ENCODE data around the gene ANGPT4. TPM values are rescaled to one million over a fixed set of nuclear protein-coding genes. Genes with fewer than 3 reads are reported as not detected.

The ANGPT4 gene
- total RNA-seq, 1 donor from 2014 or later: 0.05 TPM

- Histone ChIP-seq H3K4me2 (ENCODE audit: low read length) (no peak overlapping the region), H2AFZ (ENCODE audit: low read depth, low read length) (no peak overlapping the region), H3K36me3 (ENCODE audit: insufficient read depth, low read length) (no peaks in the 10 kb centered on the region), H3K4me1 (ENCODE audit: insufficient read depth, low read length) (no peaks in the 10 kb centered on the region), H3K9me3 (ENCODE audit: insufficient read depth, low read depth, low read length) (no peaks in the 10 kb centered on the region), H3K9ac (ENCODE audit: low read length) (no peak overlapping the region), H3K79me2 (ENCODE audit: insufficient read depth, low read length) (no peaks in the 10 kb centered on the region), H4K20me1 (ENCODE audit: insufficient read depth, low read length) (no peaks in the 10 kb centered on the region), H3K27ac (ENCODE audit: low read depth, low read length) (no peak overlapping the region), H3K27me3 (ENCODE audit: insufficient read depth, low read length) (no peaks in the 10 kb centered on the region), H3K4me3 (ENCODE audit: insufficient read depth, low read depth, low read length) (no peak overlapping the region)
- Mint-ChIP-seq H3K27ac (ENCODE audit: unreplicated experiment) (no peak overlapping the region), H3K4me3 (ENCODE audit: unreplicated experiment) (no peak overlapping the region), H3K27me3 (ENCODE audit: low read depth, unreplicated experiment) (peaks cover 40% of the 10 kb centered on the region), H3K9me3 (ENCODE audit: unreplicated experiment) (no peaks in the 10 kb centered on the region), H3K36me3 (ENCODE audit: low read depth, unreplicated experiment) (peaks cover 3% of the 10 kb centered on the region), H3K4me1 (ENCODE audit: low read depth, unreplicated experiment) (peaks cover 17% of the 10 kb centered on the region)
- DNase-seq (ENCODE audit: low read depth): no peak
- TF ChIP-seq CTCF (IDR thresholded peaks at IDR 0.05; ENCODE audit: insufficient read depth, low read depth, low read length) (no peak), EZH2 (IDR thresholded peaks at IDR 0.05; ENCODE audit: insufficient read depth, low read length) (no peak)
- FAIRE-seq: no peak
Observed at GRCh38 chr20:910132-910869, 5.8 kb downstream of the ANGPT4 start.

DNA sequence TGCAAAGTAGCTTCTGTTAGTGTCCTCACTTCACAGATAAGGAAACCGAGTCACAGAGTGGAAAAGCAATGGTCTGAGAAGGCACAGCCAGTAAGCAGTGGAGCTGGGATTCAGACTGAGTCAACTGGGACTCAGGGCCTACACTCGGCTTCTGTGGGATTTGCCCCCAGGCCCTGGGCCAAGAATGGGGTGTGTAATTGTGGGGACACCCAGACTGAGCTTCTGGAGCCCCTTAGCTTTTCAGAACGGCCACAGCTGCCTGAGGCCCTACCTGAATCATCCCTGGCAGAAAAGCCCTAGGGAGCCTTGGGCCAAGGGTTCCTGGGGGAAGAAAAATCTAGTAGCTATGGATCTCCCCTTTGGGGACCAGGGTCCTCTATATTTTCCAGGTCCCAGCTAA lies 6.5 kb downstream of the ANGPT4 start:
- H3K9me3 ChIP-seq (ENCODE audit: insufficient read depth, low read depth, low read length): no peaks in the 10 kb centered on the region
- no peaks in the 10 kb centered on the region for H3K4me1 ChIP-seq (ENCODE audit: insufficient read depth, low read length)
- no peak overlapping the region for H3K4me3 Mint-ChIP-seq (ENCODE audit: unreplicated experiment)
- H3K9ac ChIP-seq (ENCODE audit: low read length): no peak overlapping the region
- DNase-seq (ENCODE audit: low read depth) (no peak), FAIRE-seq (no peak)
- TF ChIP-seq CTCF (IDR thresholded peaks at IDR 0.05; ENCODE audit: insufficient read depth, low read depth, low read length) (no peak), EZH2 (IDR thresholded peaks at IDR 0.05; ENCODE audit: insufficient read depth, low read length) (no peak)
- H3K27me3 Mint-ChIP-seq (ENCODE audit: low read depth, unreplicated experiment): peaks cover 39% of the 10 kb centered on the region
- no peaks in the 10 kb centered on the region for H3K9me3 Mint-ChIP-seq (ENCODE audit: unreplicated experiment)
- no peak overlapping the region for H3K4me3 ChIP-seq (ENCODE audit: insufficient read depth, low read depth, low read length)
- H3K79me2 ChIP-seq (ENCODE audit: insufficient read depth, low read length): no peaks in the 10 kb centered on the region
- H3K36me3 ChIP-seq (ENCODE audit: insufficient read depth, low read length): no peaks in the 10 kb centered on the region
- no peaks in the 10 kb centered on the region for H4K20me1 ChIP-seq (ENCODE audit: insufficient read depth, low read length)
- H3K27me3 ChIP-seq (ENCODE audit: insufficient read depth, low read length): no peaks in the 10 kb centered on the region
- H3K4me2 ChIP-seq (ENCODE audit: low read length): no peak overlapping the region
- peaks cover 12% of the 10 kb centered on the region for H3K4me1 Mint-ChIP-seq (ENCODE audit: low read depth, unreplicated experiment)
- H3K27ac ChIP-seq (ENCODE audit: low read depth, low read length): no peak overlapping the region
- H3K27ac Mint-ChIP-seq (ENCODE audit: unreplicated experiment): no peak overlapping the region
- peaks cover 3% of the 10 kb centered on the region for H3K36me3 Mint-ChIP-seq (ENCODE audit: low read depth, unreplicated experiment)
- H2AFZ ChIP-seq (ENCODE audit: low read depth, low read length): no peak overlapping the region

- peaks cover 21% of the 10 kb centered on the region for H3K27me3 Mint-ChIP-seq (ENCODE audit: low read depth, unreplicated experiment)
- no peak overlapping the region for H3K4me3 Mint-ChIP-seq (ENCODE audit: unreplicated experiment)
- DNase-seq (ENCODE audit: low read depth) (no peak), FAIRE-seq (no peak)
- H3K4me3 ChIP-seq (ENCODE audit: insufficient read depth, low read depth, low read length): no peak overlapping the region
- H3K79me2 ChIP-seq (ENCODE audit: insufficient read depth, low read length): no peaks in the 10 kb centered on the region
- no peaks in the 10 kb centered on the region for H3K4me1 ChIP-seq (ENCODE audit: insufficient read depth, low read length)
- no peak overlapping the region for H3K9ac ChIP-seq (ENCODE audit: low read length)
- no peaks in the 10 kb centered on the region for H3K9me3 ChIP-seq (ENCODE audit: insufficient read depth, low read depth, low read length)
- H3K4me2 ChIP-seq (ENCODE audit: low read length): no peak overlapping the region
- H3K27me3 ChIP-seq (ENCODE audit: insufficient read depth, low read length): no peaks in the 10 kb centered on the region
- TF ChIP-seq CTCF (IDR thresholded peaks at IDR 0.05; ENCODE audit: insufficient read depth, low read depth, low read length): no peak
- no peak for TF ChIP-seq EZH2 (IDR thresholded peaks at IDR 0.05; ENCODE audit: insufficient read depth, low read length)
- H4K20me1 ChIP-seq (ENCODE audit: insufficient read depth, low read length): no peaks in the 10 kb centered on the region
- no peak overlapping the region for H3K27ac ChIP-seq (ENCODE audit: low read depth, low read length)
- H3K4me1 Mint-ChIP-seq (ENCODE audit: low read depth, unreplicated experiment): peaks cover 10% of the 10 kb centered on the region
- no peak overlapping the region for H3K27ac Mint-ChIP-seq (ENCODE audit: unreplicated experiment)
- H2AFZ ChIP-seq (ENCODE audit: low read depth, low read length): no peak overlapping the region
- no peaks in the 10 kb centered on the region for H3K36me3 ChIP-seq (ENCODE audit: insufficient read depth, low read length)
- no peaks in the 10 kb centered on the region for H3K36me3 Mint-ChIP-seq (ENCODE audit: low read depth, unreplicated experiment)
- H3K9me3 Mint-ChIP-seq (ENCODE audit: unreplicated experiment): no peaks in the 10 kb centered on the region
Observed at GRCh38 chr20:906703-907270, 9.3 kb downstream of the ANGPT4 start.

Data from astrocyte (in vitro differentiated cells and primary cell).